ENCODE results near the gene TCF7L1. TPM values are rescaled to one million over a fixed set of nuclear protein-coding genes. Genes with fewer than 3 reads are reported as not detected.

The TCF7L1 gene
- polyA plus RNA-seq, 1 of the 3 experiments (the other 2 are of a cell fraction) = 3.7 TPM

GRCh38 chr2:85238607-85239006 is 105.4 kb downstream of the TCF7L1 start:
- no peak for TF ChIP-seq TAF1 (IDR thresholded peaks at IDR 0.05; ENCODE audit: borderline replicate concordance, low read depth, low read length)
- TF ChIP-seq FOXJ3 (CRISPR knock-in tag; IDR thresholded peaks at IDR 0.05) = no peak
- TF ChIP-seq FOSL2 (IDR thresholded peaks at IDR 0.05; ENCODE audit: borderline replicate concordance, low read depth) = no peak
- no peak for DNase-seq
- Histone ChIP-seq H3K79me2 (ENCODE audit: insufficient read depth) (no peaks in the 10 kb centered on the region), H3K36me3 (replicated peaks in 1 of 2; ENCODE audit: control insufficient read depth in 1 of 2, insufficient read depth in 2 of 2, low read length in 1 of 2) (no peaks in the 10 kb centered on the region), H3K9ac (no peak overlapping the region), H3F3A (replicated peaks; ENCODE audit: insufficient read depth) (no peaks in the 10 kb centered on the region), H2AFZ (ENCODE audit: low read depth) (no peak overlapping the region), H3K27ac (ENCODE audit: low read depth in 2 of 2, low read length in 1 of 2) (no peak overlapping the region), H3K9me2 (no peaks in the 10 kb centered on the region), H3K4me2 (no peak overlapping the region), H3K27me3 (ENCODE audit: insufficient read depth) (no peaks in the 10 kb centered on the region), H3K4me3 (ENCODE audit: low read depth in 2 of 2, low read length in 1 of 2) (no peak overlapping the region), H3K4me1 (ENCODE audit: control insufficient read depth in 1 of 2, insufficient read depth in 2 of 2, low read depth in 1 of 2, low read length in 1 of 2) (peaks cover 0 to 2% of the 10 kb centered on the region in 2 experiments; a peak in 2 of 4 replicates), H4K20me1 (ENCODE audit: insufficient read depth) (0 out of 2 replicates have a peak, but pooled peaks cover 7% of the 10 kb centered on the region), H3K9me3 (no peaks in the 10 kb centered on the region)
- ChIA-PET CTCF (interaction anchor here (0.6 to 1.5 kb wide), 2 partner anchors 87 to 172 kb away, joined by 3 read pairs; no protein-coding TSS in a partner anchor), POLR2A (no interaction called here)
- WGBS (ENCODE audit: low lambda C conversion rate) = 97% methylated on average over 8 of the region's 8 CpGs

GRCh38 chr2:85239102-85239501 is 105.9 kb downstream of the TCF7L1 start:
- H3K79me2 ChIP-seq (ENCODE audit: insufficient read depth) = no peaks in the 10 kb centered on the region
- H3K9me3 ChIP-seq = no peaks in the 10 kb centered on the region
- no peaks in the 10 kb centered on the region for H3F3A ChIP-seq (replicated peaks; ENCODE audit: insufficient read depth)
- no peak for DNase-seq
- no peaks in the 10 kb centered on the region for H3K36me3 ChIP-seq (replicated peaks in 1 of 2; ENCODE audit: control insufficient read depth in 1 of 2, insufficient read depth in 2 of 2, low read length in 1 of 2)
- TF ChIP-seq EP300 (IDR thresholded peaks at IDR 0.05; ENCODE audit: borderline replicate concordance in 1 of 2, low read depth in 1 of 2, low read length in 1 of 2) (no peak), PBX3 (IDR thresholded peaks at IDR 0.05) (no peak), SIN3A (IDR thresholded peaks at IDR 0.05; ENCODE audit: borderline replicate concordance, low read depth, low read length) (no peak), REST (IDR thresholded peaks at IDR 0.05; ENCODE audit: low read depth, low read length) (no peak), TEAD4 (IDR thresholded peaks at IDR 0.05; ENCODE audit: borderline replicate concordance, insufficient read depth) (no peak), POLR2AphosphoS5 (IDR thresholded peaks at IDR 0.05; ENCODE audit: low read depth, low read length) (no peak), ZBTB33 (IDR thresholded peaks at IDR 0.05; ENCODE audit: borderline replicate concordance, low read depth) (no peak), GABPA (IDR thresholded peaks at IDR 0.05; ENCODE audit: low read depth) (no peak), RFX5 (IDR thresholded peaks at IDR 0.05; ENCODE audit: low read length) (no peak)
- no peak overlapping the region for H3K4me2 ChIP-seq
- no peak overlapping the region for H3K27ac ChIP-seq (ENCODE audit: low read depth in 2 of 2, low read length in 1 of 2)
- 100% methylated on average over 1 of the region's 3 CpGs for WGBS (ENCODE audit: low lambda C conversion rate)
- peaks cover 0 to 2% of the 10 kb centered on the region in 2 experiments; a peak in 2 of 4 replicates for H3K4me1 ChIP-seq (ENCODE audit: control insufficient read depth in 1 of 2, insufficient read depth in 2 of 2, low read depth in 1 of 2, low read length in 1 of 2)
- H3K9ac ChIP-seq = no peak overlapping the region
- 0 out of 2 replicates have a peak, but pooled peaks cover 7% of the 10 kb centered on the region for H4K20me1 ChIP-seq (ENCODE audit: insufficient read depth)
- ChIA-PET CTCF (no interaction called here), POLR2A (no interaction called here)
- H3K9me2 ChIP-seq = no peaks in the 10 kb centered on the region
- no peaks in the 10 kb centered on the region for H3K27me3 ChIP-seq (ENCODE audit: insufficient read depth)
- H3K4me3 ChIP-seq (ENCODE audit: low read depth in 2 of 2, low read length in 1 of 2) = no peak overlapping the region
- no peak overlapping the region for H2AFZ ChIP-seq (ENCODE audit: low read depth)

Measured in SK-N-SH (cell line).